ENCODE measurements around the gene RENBP. TPM values are rescaled to one million over a fixed set of nuclear protein-coding genes. Genes with fewer than 3 reads are reported as not detected.
A peak's percentile ranks its signal among the peaks of the same experiment; 100 is the strongest.

Gene RENBP
- total RNA-seq, 2 experiments from 2014 or later: 8.6 to 9.3 TPM

DNA sequence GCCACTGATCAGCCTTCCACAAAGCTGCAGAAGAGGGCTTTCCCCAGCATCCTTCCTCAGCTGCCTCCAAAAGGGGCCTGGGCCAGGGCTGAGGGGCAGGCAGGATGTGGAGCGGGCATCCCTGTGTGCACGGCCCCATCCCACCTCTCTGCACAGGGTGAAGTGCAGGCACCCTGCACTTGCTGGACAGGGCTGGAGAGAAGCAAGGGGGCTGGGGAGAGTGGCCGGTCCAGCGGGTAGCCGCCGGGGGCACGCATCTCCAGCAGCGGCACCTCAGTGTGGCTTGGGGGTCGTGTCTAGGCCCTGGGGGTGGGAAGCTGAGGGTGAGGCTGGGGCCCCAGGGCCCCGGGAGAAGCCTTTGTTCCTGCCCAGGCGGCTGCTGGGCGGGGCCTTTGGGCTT lies 37.0 kb downstream of the RENBP start:
- H3K4me3 ChIP-seq (ENCODE audit: low read length): no peak overlapping the region
- H3K27me3 ChIP-seq (ENCODE audit: control insufficient read depth in 1 of 2, insufficient read depth in 2 of 2, low read length in 2 of 2): no peaks in the 10 kb centered on the region
- H3K27ac Mint-ChIP-seq: peak overlapping the region; percentile 30
- peaks cover 39% of the 10 kb centered on the region for H3K4me1 Mint-ChIP-seq (ENCODE audit: low read depth)
- no peak overlapping the region for H3K4me3 Mint-ChIP-seq
- TF ChIP-seq, protein P1, sequence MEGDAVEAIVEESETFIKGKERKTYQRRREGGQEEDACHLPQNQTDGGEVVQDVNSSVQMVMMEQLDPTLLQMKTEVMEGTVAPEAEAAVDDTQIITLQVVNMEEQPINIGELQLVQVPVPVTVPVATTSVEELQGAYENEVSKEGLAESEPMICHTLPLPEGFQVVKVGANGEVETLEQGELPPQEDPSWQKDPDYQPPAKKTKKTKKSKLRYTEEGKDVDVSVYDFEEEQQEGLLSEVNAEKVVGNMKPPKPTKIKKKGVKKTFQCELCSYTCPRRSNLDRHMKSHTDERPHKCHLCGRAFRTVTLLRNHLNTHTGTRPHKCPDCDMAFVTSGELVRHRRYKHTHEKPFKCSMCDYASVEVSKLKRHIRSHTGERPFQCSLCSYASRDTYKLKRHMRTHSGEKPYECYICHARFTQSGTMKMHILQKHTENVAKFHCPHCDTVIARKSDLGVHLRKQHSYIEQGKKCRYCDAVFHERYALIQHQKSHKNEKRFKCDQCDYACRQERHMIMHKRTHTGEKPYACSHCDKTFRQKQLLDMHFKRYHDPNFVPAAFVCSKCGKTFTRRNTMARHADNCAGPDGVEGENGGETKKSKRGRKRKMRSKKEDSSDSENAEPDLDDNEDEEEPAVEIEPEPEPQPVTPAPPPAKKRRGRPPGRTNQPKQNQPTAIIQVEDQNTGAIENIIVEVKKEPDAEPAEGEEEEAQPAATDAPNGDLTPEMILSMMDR (IDR thresholded peaks at IDR 0.05): no peak
- DNase-seq (no peak), ATAC-seq (ENCODE audit: poor library complexity) (no peak)
- no peaks in the 10 kb centered on the region for H3K9me3 Mint-ChIP-seq
- H3K27me3 Mint-ChIP-seq: no peaks in the 10 kb centered on the region
- peaks cover 45% of the 10 kb centered on the region for H3K4me1 ChIP-seq (ENCODE audit: insufficient read depth, low read length)
- POLR2A ChIA-PET: interaction anchor here (1.2 to 7.3 kb wide), 3 partner anchors 19 to 125 kb away, joined by 3 to 63 read pairs (median 3); partner anchors contain the start of gene ARHGAP4
- H3K9me3 ChIP-seq (ENCODE audit: control insufficient read depth in 1 of 2, insufficient read depth in 1 of 2, low read length in 2 of 2): no peaks in the 10 kb centered on the region
- H3K27ac ChIP-seq (ENCODE audit: low read depth in 1 of 2, low read length in 2 of 2): no peak overlapping the region
- intact Hi-C loops (cut with DNase I, micrococcal nuclease): no loop called here
- peaks cover 24% of the 10 kb centered on the region for H3K36me3 ChIP-seq (ENCODE audit: insufficient read depth, low read length)
- peaks cover 17% of the 10 kb centered on the region for H3K36me3 Mint-ChIP-seq (ENCODE audit: low read depth)
- CTCF ChIA-PET: interaction anchor here (2.0 kb wide), 1 partner anchor 40 kb away, joined by 6 read pairs; no protein-coding TSS in a partner anchor

DNA sequence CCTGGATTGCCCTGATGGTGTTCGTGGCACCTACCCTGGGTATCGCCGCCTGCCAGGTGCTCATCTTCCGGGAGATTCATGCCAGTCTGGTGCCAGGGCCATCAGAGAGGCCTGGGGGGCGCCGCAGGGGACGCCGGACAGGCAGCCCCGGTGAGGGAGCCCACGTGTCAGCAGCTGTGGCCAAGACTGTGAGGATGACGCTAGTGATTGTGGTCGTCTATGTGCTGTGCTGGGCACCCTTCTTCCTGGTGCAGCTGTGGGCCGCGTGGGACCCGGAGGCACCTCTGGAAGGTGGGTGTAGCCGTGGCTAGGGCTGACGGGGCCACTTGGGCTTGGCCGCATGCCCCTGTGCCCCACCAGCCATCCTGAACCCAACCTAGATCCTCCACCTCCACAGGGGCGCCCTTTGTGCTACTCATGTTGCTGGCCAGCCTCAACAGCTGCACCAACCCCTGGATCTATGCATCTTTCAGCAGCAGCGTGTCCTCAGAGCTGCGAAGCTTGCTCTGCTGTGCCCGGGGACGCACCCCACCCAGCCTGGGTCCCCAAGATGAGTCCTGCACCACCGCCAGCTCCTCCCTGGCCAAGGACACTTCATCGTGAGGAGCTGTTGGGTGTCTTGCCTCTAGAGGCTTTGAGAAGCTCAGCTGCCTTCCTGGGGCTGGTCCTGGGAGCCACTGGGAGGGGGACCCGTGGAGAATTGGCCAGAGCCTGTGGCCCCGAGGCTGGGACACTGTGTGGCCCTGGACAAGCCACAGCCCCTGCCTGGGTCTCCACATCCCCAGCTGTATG lies 38.1 kb downstream of the RENBP start:
- peaks cover 9% of the 10 kb centered on the region for H3K36me3 Mint-ChIP-seq (ENCODE audit: low read depth)
- Histone ChIP-seq H3K9me3 (ENCODE audit: control insufficient read depth in 1 of 2, insufficient read depth in 1 of 2, low read length in 2 of 2) (no peaks in the 10 kb centered on the region), H3K27me3 (ENCODE audit: control insufficient read depth in 1 of 2, insufficient read depth in 2 of 2, low read length in 2 of 2) (no peaks in the 10 kb centered on the region), H3K4me1 (ENCODE audit: insufficient read depth, low read length) (peaks cover 49% of the 10 kb centered on the region), H3K27ac (ENCODE audit: low read depth in 1 of 2, low read length in 2 of 2) (no peak overlapping the region), H3K4me3 (ENCODE audit: low read length) (no peak overlapping the region), H3K36me3 (ENCODE audit: insufficient read depth, low read length) (peaks cover 18% of the 10 kb centered on the region)
- no peaks in the 10 kb centered on the region for H3K27me3 Mint-ChIP-seq
- CTCF ChIA-PET: interaction anchor here (0.8 to 2.0 kb wide), 3 partner anchors 17 to 41 kb away, joined by 3 to 6 read pairs (median 4); no protein-coding TSS in a partner anchor
- intact Hi-C loops (cut with DNase I, micrococcal nuclease): no loop called here
- no peaks in the 10 kb centered on the region for H3K9me3 Mint-ChIP-seq
- peak in 4 of 14 experiments; percentile 7 to 53 (median 38) for DNase-seq
- POLR2A ChIA-PET: interaction anchor here (0.6 to 7.3 kb wide), 6 partner anchors 9 to 113 kb away, joined by 3 to 63 read pairs (median 4); partner anchors contain the start of genes ARHGAP4, HCFC1 and SSR4
- H3K27ac Mint-ChIP-seq: peak overlapping the region; percentile 71
- H3K4me3 Mint-ChIP-seq: no peak overlapping the region
- H3K4me1 Mint-ChIP-seq (ENCODE audit: low read depth): peaks cover 40% of the 10 kb centered on the region
- ATAC-seq (ENCODE audit: poor library complexity): peak; percentile 42
- TF ChIP-seq, protein P1 (IDR thresholded peaks at IDR 0.05): no peak

DNA sequence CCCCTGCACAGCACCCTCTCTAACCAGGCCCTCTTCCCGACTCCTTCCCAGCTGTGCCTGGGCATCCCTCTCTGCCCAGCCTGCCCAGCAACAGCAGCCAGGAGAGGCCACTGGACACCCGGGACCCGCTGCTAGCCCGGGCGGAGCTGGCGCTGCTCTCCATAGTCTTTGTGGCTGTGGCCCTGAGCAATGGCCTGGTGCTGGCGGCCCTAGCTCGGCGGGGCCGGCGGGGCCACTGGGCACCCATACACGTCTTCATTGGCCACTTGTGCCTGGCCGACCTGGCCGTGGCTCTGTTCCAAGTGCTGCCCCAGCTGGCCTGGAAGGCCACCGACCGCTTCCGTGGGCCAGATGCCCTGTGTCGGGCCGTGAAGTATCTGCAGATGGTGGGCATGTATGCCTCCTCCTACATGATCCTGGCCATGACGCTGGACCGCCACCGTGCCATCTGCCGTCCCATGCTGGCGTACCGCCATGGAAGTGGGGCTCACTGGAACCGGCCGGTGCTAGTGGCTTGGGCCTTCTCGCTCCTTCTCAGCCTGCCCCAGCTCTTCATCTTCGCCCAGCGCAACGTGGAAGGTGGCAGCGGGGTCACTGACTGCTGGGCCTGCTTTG lies 38.9 kb downstream of the RENBP start:
- TF ChIP-seq, protein P1 (IDR thresholded peaks at IDR 0.05): no peak
- peaks cover 14% of the 10 kb centered on the region for H3K36me3 ChIP-seq (ENCODE audit: insufficient read depth, low read length)
- POLR2A ChIA-PET: interaction anchor here (1.8 to 7.3 kb wide), 2 partner anchors 17 to 21 kb away, joined by 7 to 63 read pairs; partner anchors contain the start of gene ARHGAP4
- H3K36me3 Mint-ChIP-seq (ENCODE audit: low read depth): peaks cover 9% of the 10 kb centered on the region
- H3K27me3 Mint-ChIP-seq: no peaks in the 10 kb centered on the region
- H3K9me3 Mint-ChIP-seq: no peaks in the 10 kb centered on the region
- CTCF ChIA-PET: interaction anchor here (2.0 kb wide), 1 partner anchor 41 kb away, joined by 6 read pairs; no protein-coding TSS in a partner anchor
- ATAC-seq (ENCODE audit: poor library complexity) (no peak), DNase-seq (peak in 2 of 14 experiments; percentile 3 to 15)
- no peaks in the 10 kb centered on the region for H3K9me3 ChIP-seq (ENCODE audit: control insufficient read depth in 1 of 2, insufficient read depth in 1 of 2, low read length in 2 of 2)
- H3K27ac ChIP-seq (ENCODE audit: low read depth in 1 of 2, low read length in 2 of 2): no peak overlapping the region
- peaks cover 45% of the 10 kb centered on the region for H3K4me1 Mint-ChIP-seq (ENCODE audit: low read depth)
- no peak overlapping the region for H3K4me3 ChIP-seq (ENCODE audit: low read length)
- H3K27me3 ChIP-seq (ENCODE audit: control insufficient read depth in 1 of 2, insufficient read depth in 2 of 2, low read length in 2 of 2): no peaks in the 10 kb centered on the region
- intact Hi-C loops (cut with DNase I, micrococcal nuclease): no loop called here
- H3K4me3 Mint-ChIP-seq: no peak overlapping the region
- peaks cover 54% of the 10 kb centered on the region for H3K4me1 ChIP-seq (ENCODE audit: insufficient read depth, low read length)
- peak overlapping the region; percentile 71 for H3K27ac Mint-ChIP-seq

Measured in CD4-positive, alpha-beta T cell (primary cell).